ENCODE data around the gene ADCY5. TPM values are rescaled to one million over a fixed set of nuclear protein-coding genes. Genes with fewer than 3 reads are reported as not detected.
A peak's percentile ranks its signal among the peaks of the same experiment; 100 is the strongest.
"Not testable (repeated sequence)": the region's sequence is repeated elsewhere in the genome, so short reads cannot be mapped to it uniquely, and the experiment has no call there.

Gene ADCY5
- 10 to 100 TPM; 41.1 to 42.6 TPM for total RNA-seq
- long read RNA-seq, donor 1, full-length matches to known transcripts = 6 of 33 reads
- long read RNA-seq, donor 1, partial matches to known transcripts = 11 of 33 reads
- long read RNA-seq, donor 1, other reads (novel, unspliced or antisense) = 16 of 33 reads
- long read RNA-seq, donor 2, full-length matches to known transcripts = 2 of 37 reads
- long read RNA-seq, donor 2, partial matches to known transcripts = 14 of 37 reads
- long read RNA-seq, donor 2, other reads (novel, unspliced or antisense) = 21 of 37 reads

DNA sequence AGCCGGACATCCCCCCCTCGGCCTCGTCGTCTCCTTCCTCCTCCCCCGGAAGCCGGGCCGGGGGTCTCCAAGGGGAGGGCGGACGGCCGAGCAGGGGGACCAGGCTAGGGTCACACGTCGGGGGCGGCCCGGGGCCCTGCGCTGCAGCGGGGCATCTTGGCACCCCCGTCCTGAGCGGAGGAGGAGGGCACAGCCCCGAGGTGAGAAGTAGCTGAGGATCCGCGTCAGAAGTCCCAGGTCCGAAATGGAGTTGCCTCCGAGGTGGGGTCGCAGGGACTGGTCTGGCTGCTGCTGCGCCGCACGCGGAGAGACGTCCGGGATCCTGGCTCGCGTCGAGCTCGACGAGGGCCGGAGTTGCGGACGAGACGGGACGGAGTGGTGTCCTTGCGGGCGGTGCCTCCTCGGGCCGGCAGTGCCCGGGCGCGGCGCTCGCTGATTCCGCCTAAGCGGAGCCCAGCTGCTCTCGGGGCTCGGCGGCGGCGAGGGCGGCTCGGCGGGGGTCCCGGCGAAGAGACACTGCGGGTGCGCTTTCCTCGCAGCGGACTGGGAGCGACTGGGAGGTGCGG is at the start of gene ADCY5:
Gene ADCY5 (minus strand): TSS at position 555 of the 566 bp plus-strand sequence. CDS start 545 bp downstream, at position 10.
- no peak for DNase-seq (ENCODE audit: low spot score)
- intact Hi-C loops (cut with DNase I) = loop anchor here (5.0 to 10.0 kb wide), 3 partner anchors 36 to 116 kb away; no protein-coding TSS in a partner anchor

DNA sequence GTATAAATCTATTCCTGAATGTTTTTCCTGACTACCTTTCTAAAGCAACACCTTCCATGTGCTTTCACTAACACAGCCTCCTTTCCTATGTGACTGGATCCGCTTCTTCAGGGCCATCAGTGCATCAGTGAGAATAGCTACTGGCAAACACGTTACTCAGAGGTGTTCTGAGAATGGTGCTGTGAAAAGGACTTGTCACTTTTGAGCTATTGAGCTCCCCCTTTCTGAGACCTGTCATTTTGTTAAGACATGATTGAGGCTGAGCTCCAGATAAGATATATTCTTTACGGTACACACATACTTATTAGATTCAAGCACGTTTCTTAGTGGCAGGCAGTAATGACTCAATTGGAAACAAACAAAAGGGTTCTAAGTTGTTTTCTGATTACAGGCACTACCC is 45.0 kb upstream of the ADCY5 start:
- intact Hi-C loops (cut with DNase I) = no loop called here
- DNase-seq (ENCODE audit: low spot score) = no peak

DNA sequence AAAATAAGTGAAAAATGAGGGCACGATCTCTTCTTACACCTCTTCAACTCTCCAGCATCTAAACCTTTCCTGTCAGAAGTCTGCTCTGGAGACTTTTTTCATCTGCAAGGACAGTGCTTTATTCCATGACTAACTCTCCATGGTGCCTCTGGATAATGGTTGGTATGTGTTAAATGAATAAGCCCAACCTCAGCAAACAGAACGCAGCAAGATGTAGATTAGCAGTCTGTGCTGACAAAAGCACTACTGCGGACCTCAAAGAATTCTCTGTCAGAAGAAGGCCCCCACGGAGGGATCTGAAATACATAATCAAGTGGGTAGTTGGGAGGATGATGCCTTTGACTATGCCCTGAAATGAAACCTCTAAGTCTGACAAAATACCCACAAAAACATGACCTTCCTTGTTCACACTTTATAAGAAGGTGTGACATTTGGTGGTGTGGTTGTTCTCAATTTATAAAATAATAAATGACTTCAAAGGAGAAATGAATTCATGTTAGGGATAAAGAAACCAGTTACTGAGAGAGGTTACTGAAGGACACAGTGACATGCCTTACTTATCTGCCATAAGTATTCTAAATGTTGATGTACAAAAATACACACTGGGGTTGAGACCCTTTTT is 43.2 kb upstream of the ADCY5 start:
- intact Hi-C loops (cut with DNase I) = no loop called here
- no peak for DNase-seq (ENCODE audit: low spot score)

DNA sequence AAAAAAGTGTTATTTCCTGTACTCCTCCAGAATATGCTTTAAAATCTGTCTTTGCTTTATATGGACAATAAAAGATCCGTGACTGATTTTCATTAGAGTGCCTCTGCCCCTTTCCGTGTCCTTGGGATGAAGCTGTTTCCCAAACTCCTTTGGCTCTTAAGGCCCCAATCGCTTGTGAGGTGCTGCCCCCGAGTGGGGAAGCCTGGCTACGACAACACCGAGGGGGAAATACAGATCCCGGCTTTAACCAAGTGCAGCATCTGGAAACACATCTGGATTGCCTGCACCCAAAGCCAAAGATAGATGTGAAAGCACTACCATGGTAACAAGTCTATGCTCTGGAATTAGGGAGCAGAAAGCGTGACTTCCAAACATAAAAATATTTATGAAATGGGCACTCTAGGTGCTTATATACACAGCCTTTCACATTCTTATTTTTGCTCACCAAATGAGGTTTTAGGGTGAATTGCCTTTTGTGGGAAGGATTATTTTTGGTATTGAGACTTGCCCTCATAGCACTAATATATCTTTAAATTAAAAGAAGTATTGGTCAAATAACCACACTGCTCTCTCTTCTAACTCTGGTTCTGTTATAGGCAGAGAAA is 40.6 kb upstream of the ADCY5 start:
- intact Hi-C loops (cut with DNase I) = loop anchor here (2.0 to 5.0 kb wide), 4 partner anchors 37 to 162 kb away; no protein-coding TSS in a partner anchor
- DNase-seq (ENCODE audit: low spot score) = peak; percentile 91

DNA sequence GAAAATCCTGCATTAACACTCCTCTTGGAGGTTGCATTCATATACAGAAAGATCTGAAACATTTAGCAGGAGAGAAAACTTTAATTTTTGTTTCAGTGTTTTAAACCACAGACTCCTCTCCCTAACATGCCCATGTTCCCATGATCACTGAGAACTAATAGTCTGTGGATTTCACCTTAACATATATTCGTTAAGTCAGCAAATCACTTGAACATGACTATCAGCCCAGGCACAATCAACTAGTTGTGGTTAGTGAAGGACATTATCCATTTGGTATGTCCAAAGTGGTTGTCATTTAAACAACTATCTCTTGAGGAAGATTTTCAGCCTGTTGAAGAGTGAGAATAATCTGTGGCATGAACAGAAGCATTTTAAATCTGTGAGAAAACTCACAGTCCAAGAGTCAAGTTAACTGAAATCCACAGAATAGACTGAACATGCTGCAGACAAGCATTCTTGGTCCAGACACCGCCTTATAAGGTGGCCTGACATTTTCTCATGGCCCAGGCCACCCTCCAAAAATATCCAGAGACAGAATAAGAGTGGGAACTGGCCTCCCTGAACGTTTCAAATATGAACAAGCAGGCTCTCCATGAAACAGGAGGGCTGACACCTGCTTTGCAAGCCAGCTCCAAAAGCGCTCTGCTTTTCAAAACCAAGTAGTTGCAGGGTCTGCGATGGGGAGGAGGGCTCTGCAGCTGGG is 39.9 kb upstream of the ADCY5 start:
- DNase-seq (ENCODE audit: low spot score) = peak; percentile 34
- intact Hi-C loops (cut with DNase I) = loop anchor here (2.0 to 5.0 kb wide), 4 partner anchors 36 to 161 kb away; no protein-coding TSS in a partner anchor

DNA sequence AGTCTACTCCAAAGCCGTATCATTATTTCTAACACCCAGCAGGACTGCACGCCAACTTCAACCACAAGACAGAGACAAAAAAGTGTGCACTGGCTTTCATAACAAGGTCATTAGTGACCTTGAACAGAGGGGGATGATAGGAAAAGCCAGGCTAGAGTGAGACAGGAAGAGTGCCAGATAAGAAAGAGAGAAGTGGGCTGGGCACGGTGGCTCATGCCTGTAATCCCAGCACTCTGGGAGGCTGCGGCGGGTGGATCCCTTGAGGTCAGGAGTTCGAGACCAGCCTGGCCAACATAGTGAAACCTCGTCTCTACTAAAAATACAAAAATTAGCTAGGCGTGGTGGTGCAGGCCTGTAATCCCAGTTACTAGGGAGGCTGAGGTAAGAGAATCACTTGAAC is 38.2 kb upstream of the ADCY5 start:
- not testable (repeated sequence) for DNase-seq (ENCODE audit: low spot score)
- intact Hi-C loops (cut with DNase I) = loop anchor here (5.0 kb wide), 3 partner anchors 35 to 160 kb away; no protein-coding TSS in a partner anchor

DNA sequence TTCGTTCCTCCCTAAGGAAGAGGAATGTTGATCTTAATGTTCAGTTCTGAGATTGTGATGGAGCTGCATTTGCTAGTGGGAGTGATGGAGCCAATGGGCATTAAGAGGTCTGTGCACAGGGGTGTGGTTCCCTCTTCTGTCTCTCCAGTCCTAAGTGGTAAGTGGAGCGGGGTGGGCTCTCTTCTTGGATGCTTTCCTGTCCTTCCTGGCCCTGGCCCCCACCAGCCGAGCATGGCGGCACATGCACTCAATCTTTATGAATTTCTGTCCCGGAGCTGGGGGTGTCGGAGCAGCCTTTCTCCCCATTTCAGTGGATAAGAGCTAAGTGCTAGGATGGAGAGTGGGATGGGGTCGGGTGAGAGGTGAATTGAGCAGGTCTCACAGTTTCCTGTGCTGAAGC is 37.6 kb upstream of the ADCY5 start:
- no peak for DNase-seq (ENCODE audit: low spot score)
- intact Hi-C loops (cut with DNase I) = loop anchor here (5.0 kb wide), 3 partner anchors 34 to 159 kb away; no protein-coding TSS in a partner anchor

DNA sequence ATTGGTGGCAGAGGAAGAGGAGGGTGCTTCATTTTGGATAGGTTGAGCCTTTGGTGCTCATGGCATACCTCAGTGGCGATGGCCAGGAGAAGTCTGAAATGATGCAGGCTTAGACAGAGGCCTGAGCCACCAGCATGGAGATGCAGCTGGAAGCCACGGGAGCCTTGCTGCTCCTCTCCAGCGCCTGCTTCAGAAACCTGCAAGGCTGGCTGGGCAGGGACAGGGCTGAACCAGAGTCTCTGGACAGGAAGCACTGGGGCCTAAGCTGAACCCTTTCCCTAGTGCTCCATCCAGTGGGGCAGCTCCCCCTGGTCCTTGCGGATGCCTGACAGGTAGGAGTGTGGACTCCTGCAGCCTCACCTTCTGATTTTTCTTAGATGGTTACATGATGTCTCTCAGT is 36.7 kb upstream of the ADCY5 start:
- DNase-seq (ENCODE audit: low spot score) = peak; percentile 34
- intact Hi-C loops (cut with DNase I) = loop anchor here (5.0 kb wide), 3 partner anchors 33 to 158 kb away; no protein-coding TSS in a partner anchor

DNA sequence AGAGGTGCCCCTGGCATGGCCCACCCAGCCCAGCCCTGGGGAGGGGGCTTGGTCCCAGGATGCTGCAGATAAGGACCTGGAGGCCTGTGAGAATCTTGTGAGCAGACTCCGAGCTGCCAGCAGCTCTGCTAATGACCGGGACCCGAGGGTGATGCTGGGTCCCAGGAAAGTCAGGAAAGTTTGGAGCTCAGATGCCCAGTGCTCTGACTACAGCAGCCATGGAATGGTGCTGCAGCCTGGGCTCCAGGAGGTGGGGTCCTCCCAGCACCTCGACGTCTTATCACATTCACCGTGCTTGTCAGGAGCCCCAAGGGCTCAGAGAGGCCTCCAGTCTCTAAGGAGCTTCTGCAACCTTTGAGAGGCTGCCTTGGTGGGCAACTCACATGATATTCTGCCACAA is 34.3 kb upstream of the ADCY5 start:
- no peak for DNase-seq (ENCODE audit: low spot score)
- intact Hi-C loops (cut with DNase I) = no loop called here

DNA sequence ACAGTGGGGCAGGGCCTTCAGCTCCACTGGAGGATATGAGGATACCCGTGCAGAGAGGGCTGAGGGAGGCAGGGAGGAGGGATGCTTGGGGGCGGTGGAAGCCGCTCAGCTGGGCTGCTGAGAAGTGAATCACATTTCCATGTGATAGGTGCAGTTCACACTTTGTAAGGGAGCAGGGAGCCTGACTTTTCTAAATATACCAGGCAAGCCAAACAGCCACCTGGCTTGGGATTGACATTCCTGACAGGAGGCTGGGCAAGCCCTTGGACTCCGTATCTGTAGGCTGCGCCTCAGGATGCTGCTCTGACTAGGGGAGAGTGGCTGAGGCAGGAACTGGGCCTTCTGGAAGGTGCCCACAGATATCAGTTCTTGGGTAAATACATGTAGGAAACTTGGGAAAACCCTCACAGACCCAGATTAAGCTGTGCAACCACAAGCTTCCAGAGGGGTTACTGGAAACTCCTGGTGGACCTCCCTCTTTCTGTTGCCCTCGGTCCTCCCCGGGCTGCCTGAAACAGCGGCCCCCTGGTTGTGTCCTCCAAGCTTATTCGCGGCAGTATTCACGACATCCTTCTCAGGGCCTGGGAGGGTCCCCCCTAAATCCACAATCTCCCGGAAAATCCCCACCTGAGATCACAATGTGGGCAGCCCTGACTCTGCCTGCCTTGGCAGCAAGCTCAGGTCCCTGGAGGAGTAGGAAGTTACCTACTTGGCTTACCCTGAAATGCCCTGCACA is 33.0 kb upstream of the ADCY5 start:
- intact Hi-C loops (cut with DNase I) = no loop called here
- peak; percentile 57 for DNase-seq (ENCODE audit: low spot score)

DNA sequence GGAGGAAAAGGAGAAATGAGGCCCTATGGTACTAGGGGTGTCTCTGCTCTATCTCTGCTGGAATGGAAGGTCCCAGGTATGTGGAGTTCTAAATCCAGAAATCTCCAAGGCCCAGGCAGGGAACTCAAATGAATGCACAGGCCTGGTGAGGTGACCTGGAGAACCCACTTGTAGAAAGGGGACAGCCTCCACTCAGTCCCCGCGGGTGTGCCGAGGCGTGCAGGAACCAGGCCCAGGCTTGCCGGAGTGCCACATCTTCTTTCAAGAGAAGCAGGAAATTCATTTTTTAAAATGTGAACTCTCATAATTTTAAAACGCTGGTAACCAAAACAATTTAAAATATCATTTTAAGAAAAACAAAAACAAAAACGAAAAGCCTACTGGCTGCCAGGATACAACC is 32.2 kb upstream of the ADCY5 start:
- intact Hi-C loops (cut with DNase I) = no loop called here
- DNase-seq (ENCODE audit: low spot score) = peak; percentile 69

DNA sequence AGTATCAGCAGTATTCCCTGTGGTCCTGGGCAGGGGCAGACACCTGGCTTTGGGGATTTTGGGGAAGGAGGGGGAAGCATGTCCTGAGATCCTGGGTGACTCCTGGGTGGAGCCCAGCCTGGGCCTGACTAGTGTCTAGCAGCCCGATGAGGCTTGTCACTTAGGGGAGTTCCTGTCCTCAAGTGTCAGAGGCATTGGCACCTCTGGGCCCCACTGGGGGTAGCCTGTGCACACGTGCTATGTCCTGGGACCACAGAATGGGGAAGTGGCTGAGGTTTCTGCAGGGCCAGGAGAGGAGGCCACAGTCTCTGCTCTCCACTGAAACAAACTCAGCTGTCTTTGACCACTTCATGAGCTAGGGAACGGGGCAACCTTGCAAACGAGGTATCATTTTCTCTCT is 31.5 kb upstream of the ADCY5 start:
- intact Hi-C loops (cut with DNase I) = no loop called here
- peak; percentile 25 for DNase-seq (ENCODE audit: low spot score)

DNA sequence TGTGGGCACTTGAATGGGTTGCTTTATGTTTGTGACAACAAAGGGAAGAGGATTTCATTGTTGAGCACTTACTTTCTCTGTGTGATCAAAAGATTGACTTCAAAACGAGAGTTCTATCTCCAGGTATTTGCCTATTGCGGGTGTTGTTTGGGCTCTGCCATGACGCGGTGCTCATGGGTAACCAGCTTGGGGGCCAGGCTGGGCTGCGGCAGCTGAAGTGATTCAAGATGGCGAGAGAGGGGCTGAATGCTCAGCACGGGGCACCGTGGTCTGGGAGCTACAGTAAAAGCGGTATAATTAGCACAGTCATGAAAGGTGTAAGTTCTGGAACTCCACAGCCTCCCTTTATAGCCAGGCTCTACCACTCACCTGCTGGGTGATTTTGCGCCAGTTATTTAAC is 31.0 kb upstream of the ADCY5 start:
- DNase-seq (ENCODE audit: low spot score) = peak; percentile 74
- intact Hi-C loops (cut with DNase I) = no loop called here

DNA sequence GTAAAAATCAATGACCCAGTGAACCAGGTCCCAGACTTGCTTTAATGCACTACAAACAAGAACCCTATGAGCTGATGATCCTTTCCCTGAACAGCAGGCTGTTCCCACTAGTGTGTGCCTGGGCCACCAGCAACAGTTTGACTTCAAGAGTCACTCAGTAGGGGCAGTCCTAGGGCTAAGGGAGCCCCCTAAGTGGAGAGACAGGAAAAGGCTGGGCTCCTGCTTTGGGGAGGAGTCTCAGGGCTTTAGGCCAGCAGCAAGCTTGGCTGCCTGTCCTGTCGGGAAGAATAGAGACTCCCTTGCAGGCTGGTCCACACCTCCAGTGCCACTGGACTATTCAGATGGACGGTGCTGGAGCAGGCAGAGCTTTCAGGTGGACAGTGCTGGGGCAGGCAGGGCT is 29.4 kb upstream of the ADCY5 start:
- DNase-seq (ENCODE audit: low spot score) = no peak
- intact Hi-C loops (cut with DNase I) = no loop called here

DNA sequence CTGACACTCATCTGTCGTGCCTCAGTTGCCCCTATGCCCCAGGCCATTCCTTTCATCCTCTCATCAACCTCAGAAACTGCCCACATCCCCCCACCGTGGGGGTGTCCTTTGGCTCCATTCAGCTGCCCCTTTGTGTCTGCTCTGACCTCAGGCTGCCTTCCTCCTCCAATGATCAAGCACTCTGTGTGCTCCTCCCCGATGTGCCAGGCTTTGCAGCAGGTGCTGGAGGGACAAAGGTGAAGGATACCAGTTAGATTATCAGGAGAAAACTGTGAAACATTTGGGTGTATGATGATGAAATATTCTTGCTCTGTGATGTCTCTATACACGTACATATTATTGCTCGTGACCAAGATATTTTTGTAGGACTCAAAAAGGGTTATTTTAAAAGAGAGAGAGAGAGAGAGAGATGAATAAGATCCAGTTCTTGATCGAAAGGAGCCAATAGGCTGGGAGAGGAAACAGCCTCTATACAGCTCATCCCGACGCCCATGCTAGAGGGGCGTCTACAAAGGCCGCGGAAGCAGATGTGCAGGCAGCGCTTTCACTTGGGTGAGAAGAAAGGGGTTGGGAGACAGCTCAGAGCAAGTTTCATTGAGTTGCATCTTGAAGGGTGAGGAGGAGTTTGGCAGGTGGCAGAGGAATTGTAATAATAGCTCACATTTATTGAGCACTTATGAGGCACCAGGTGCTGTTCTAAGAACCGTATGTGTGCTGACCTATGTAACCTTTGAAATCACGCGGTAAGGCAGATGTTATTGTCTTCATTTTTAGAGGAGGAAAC is 28.3 kb upstream of the ADCY5 start:
- no peak for DNase-seq (ENCODE audit: low spot score)
- intact Hi-C loops (cut with DNase I) = no loop called here

DNA sequence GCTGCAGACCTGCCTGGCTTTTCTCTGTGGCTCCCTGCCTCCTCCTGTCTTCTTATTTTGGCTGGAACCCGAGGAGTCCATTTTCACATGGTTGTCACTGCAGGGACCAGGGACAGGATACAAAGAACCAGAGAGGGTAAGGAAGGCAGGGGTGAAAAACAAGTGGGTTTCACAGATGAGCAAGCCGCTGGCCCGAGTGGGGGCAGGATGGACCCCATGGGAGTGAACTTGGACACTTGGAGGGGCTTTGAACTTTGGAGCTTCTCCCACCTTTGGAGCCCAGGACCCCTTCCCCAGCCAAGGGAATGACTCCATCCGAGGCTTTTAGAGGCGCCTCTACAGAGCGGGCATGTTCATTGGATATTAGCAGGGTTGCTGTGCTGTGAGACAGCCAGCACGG is 26.9 kb upstream of the ADCY5 start:
- intact Hi-C loops (cut with DNase I) = no loop called here
- peak; percentile 30 for DNase-seq (ENCODE audit: low spot score)

DNA sequence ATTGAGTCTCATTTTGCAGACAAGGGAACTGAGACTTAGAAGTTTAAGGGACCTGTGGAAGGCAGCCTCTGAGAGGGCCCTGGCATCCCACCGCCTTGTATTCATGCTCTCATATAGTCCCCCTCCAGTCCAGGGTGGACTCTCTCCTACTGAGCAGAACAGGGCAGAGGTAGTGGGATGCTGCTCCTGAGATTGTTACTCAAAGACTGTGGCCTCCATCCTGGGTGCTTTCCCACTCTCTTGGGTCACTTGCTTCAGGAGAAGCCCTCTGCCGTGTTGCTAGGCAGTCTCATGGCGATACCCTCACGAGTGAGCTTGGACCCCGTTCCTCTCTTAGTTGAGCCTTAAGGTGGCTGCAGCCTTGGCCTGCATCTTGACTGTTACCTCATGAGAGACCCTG is 22.2 kb upstream of the ADCY5 start:
- no peak for DNase-seq (ENCODE audit: low spot score)
- intact Hi-C loops (cut with DNase I) = no loop called here

All from posterior vena cava (tissue), 2 donors.